Measurements from ENCODE around the gene SYT17.

SYT17 gene

DNA sequence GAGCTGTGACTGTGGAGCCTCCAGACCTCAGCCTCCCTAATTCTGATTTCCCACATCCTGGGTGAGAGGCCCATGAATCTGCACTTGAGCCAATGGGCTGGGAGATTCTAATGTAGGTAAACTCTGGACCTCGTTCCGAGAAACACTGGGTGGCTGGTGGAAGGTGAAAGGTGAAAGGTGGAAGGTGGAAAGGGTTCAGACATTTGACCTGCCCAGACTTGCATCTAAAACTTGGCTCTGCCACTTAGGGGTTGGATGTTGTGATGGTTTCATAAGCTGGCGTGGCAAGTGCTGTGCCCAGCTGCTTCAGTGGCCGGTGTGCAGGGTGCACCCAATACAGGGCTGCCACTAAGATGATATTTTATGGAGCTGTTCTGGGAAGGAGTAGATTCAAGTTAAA is 24.8 kb downstream of the SYT17 start:
- no peak overlapping the region for H3K4me3 ChIP-seq (ENCODE audit: low read length in 2 of 2)
- no peak overlapping the region for H4K91ac ChIP-seq (ENCODE audit: low read depth, low read length, poor library complexity)
- no peak overlapping the region for H2BK5ac ChIP-seq (ENCODE audit: low read length)
- no peak overlapping the region for H3K18ac ChIP-seq (ENCODE audit: low read length)
- H3K4ac ChIP-seq (ENCODE audit: low read length), result no peak overlapping the region
- no peak overlapping the region for H2AK5ac ChIP-seq (ENCODE audit: low read depth, low read length)
- no peaks in the 10 kb centered on the region for H3K4me1 ChIP-seq (ENCODE audit: control insufficient read depth in 2 of 2, insufficient read depth in 1 of 2, low read depth in 1 of 2, low read length in 2 of 2)
- DNase-seq (ENCODE audit: low spot score), result no peak
- no peak overlapping the region for H3K9ac ChIP-seq (ENCODE audit: low read depth, low read length, poor library complexity)
- H2AFZ ChIP-seq (ENCODE audit: low read length), result no peak overlapping the region
- no peak overlapping the region for H2BK15ac ChIP-seq (ENCODE audit: low read length)
- H3K9me3 ChIP-seq (replicated peaks in 1 of 2; ENCODE audit: control insufficient read depth in 2 of 2, insufficient read depth in 1 of 2, low read depth in 1 of 2, low read length in 2 of 2), result peaks cover 0 to 2% of the 10 kb centered on the region in 2 donors
- H3K14ac ChIP-seq (ENCODE audit: low read length), result no peak overlapping the region
- no peak overlapping the region for H2BK12ac ChIP-seq (ENCODE audit: low read length)
- no peak overlapping the region for H2BK120ac ChIP-seq (ENCODE audit: low read depth, low read length)
- H3K4me2 ChIP-seq (ENCODE audit: insufficient read depth, low read length, poor library complexity, severe bottlenecking), result no peak overlapping the region
- H3K27ac ChIP-seq (replicated peaks; ENCODE audit: low read length), result no peak overlapping the region
- no peak overlapping the region for H3K23ac ChIP-seq (ENCODE audit: low read depth, low read length, poor library complexity)
- H3K27me3 ChIP-seq (ENCODE audit: control insufficient read depth in 3 of 3, insufficient read depth in 3 of 3, low read depth in 1 of 3, low read length in 3 of 3), result peaks cover 0 to 2% (median 0%) of the 10 kb centered on the region in 3 experiments
- no peak overlapping the region for H4K8ac ChIP-seq (ENCODE audit: low read depth, low read length)
- peaks cover 0 to 10% of the 10 kb centered on the region in 2 donors for H3K36me3 ChIP-seq (replicated peaks in 1 of 2; ENCODE audit: control insufficient read depth in 2 of 2, insufficient read depth in 2 of 2, low read length in 2 of 2)
- no peaks in the 10 kb centered on the region for H3K79me1 ChIP-seq (ENCODE audit: low read depth, low read length)
- WGBS, 2 donors (ENCODE audit: extremely low coverage in 2 of 2, insufficient read length in 2 of 2, insufficient replicate concordance in 1 of 2), result no CpG with 5 or more reads among the region's 4 CpGs

GRCh38 chr16:19196871-19197270 is 28.8 kb downstream of the SYT17 start:
- H3K27me3 ChIP-seq (ENCODE audit: control insufficient read depth in 3 of 3, insufficient read depth in 3 of 3, low read depth in 1 of 3, low read length in 3 of 3), result peaks cover 0 to 2% (median 0%) of the 10 kb centered on the region in 3 experiments
- no peak overlapping the region for H2AFZ ChIP-seq (ENCODE audit: low read length)
- H3K36me3 ChIP-seq (replicated peaks in 1 of 2; ENCODE audit: control insufficient read depth in 2 of 2, insufficient read depth in 2 of 2, low read length in 2 of 2), result peaks cover 0 to 14% of the 10 kb centered on the region in 2 donors
- H2BK15ac ChIP-seq (ENCODE audit: low read length), result no peak overlapping the region
- H2BK5ac ChIP-seq (ENCODE audit: low read length), result no peak overlapping the region
- H3K79me1 ChIP-seq (ENCODE audit: low read depth, low read length), result no peaks in the 10 kb centered on the region
- H3K18ac ChIP-seq (ENCODE audit: low read length), result no peak overlapping the region
- WGBS, 2 donors (ENCODE audit: extremely low coverage in 2 of 2, insufficient read length in 2 of 2, insufficient replicate concordance in 1 of 2), result no CpG with 5 or more reads among the region's 6 CpGs
- no peaks in the 10 kb centered on the region for H3K4me1 ChIP-seq (ENCODE audit: control insufficient read depth in 2 of 2, insufficient read depth in 1 of 2, low read depth in 1 of 2, low read length in 2 of 2)
- H4K8ac ChIP-seq (ENCODE audit: low read depth, low read length), result no peak overlapping the region
- H2BK12ac ChIP-seq (ENCODE audit: low read length), result no peak overlapping the region
- no peak overlapping the region for H3K9ac ChIP-seq (ENCODE audit: low read depth, low read length, poor library complexity)
- H2BK120ac ChIP-seq (ENCODE audit: low read depth, low read length), result no peak overlapping the region
- peaks cover 0 to 9% of the 10 kb centered on the region in 2 donors for H3K9me3 ChIP-seq (replicated peaks in 1 of 2; ENCODE audit: control insufficient read depth in 2 of 2, insufficient read depth in 1 of 2, low read depth in 1 of 2, low read length in 2 of 2)
- H3K23ac ChIP-seq (ENCODE audit: low read depth, low read length, poor library complexity), result no peak overlapping the region
- DNase-seq (ENCODE audit: low spot score), result no peak
- H4K91ac ChIP-seq (ENCODE audit: low read depth, low read length, poor library complexity), result no peak overlapping the region
- no peak overlapping the region for H2AK5ac ChIP-seq (ENCODE audit: low read depth, low read length)
- H3K4me3 ChIP-seq (ENCODE audit: low read length in 2 of 2), result no peak overlapping the region
- H3K4me2 ChIP-seq (ENCODE audit: insufficient read depth, low read length, poor library complexity, severe bottlenecking), result no peak overlapping the region
- no peak overlapping the region for H3K27ac ChIP-seq (replicated peaks; ENCODE audit: low read length)
- no peak overlapping the region for H3K4ac ChIP-seq (ENCODE audit: low read length)
- H3K14ac ChIP-seq (ENCODE audit: low read length), result no peak overlapping the region

DNA sequence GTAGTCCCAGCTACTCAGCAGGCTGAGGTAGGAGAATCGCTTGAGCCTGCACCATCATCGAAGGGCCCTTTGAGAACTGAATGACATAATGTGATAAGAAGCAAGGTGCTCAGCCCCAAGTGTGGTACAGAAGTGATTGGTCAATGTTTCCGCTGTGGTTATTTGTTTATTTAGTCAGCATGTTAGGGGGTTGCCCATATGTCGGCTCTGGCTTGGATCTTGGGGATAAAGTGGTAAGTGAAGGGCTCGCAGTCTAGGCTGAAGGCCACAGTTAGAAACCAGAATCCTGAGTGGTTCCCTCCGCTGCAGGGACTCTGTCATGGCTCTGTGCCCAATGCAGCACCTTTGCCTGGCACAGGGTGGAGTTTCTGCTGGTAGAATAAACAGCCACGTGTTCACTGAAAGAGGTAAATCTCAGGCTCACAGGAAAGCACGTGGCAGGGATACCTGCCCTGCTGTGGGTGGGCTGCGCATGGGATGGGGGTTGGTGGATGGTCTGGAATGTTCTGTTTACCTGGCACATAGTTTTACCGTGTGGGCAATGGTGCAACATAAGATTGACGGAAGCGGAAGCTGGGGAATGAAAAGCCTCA is 35.4 kb downstream of the SYT17 start:
- Histone ChIP-seq H2BK12ac (ENCODE audit: low read length) (no peak overlapping the region), H2BK120ac (ENCODE audit: low read depth, low read length) (no peak overlapping the region), H3K79me1 (ENCODE audit: low read depth, low read length) (no peaks in the 10 kb centered on the region), H4K91ac (ENCODE audit: low read depth, low read length, poor library complexity) (no peak overlapping the region), H2AK5ac (ENCODE audit: low read depth, low read length) (no peak overlapping the region), H3K4me3 (ENCODE audit: low read length in 2 of 2) (no peak overlapping the region), H3K9me3 (replicated peaks in 1 of 2; ENCODE audit: control insufficient read depth in 2 of 2, insufficient read depth in 1 of 2, low read depth in 1 of 2, low read length in 2 of 2) (peaks cover 0 to 4% of the 10 kb centered on the region in 2 donors), H3K9ac (ENCODE audit: low read depth, low read length, poor library complexity) (no peak overlapping the region), H3K4ac (ENCODE audit: low read length) (no peak overlapping the region), H3K18ac (ENCODE audit: low read length) (peak overlapping the region; percentile 1), H3K36me3 (replicated peaks in 1 of 2; ENCODE audit: control insufficient read depth in 2 of 2, insufficient read depth in 2 of 2, low read length in 2 of 2) (peaks cover 0 to 3% of the 10 kb centered on the region in 2 donors), H3K4me2 (ENCODE audit: insufficient read depth, low read length, poor library complexity, severe bottlenecking) (no peak overlapping the region), H4K8ac (ENCODE audit: low read depth, low read length) (no peak overlapping the region), H2BK15ac (ENCODE audit: low read length) (no peak overlapping the region), H3K27me3 (ENCODE audit: control insufficient read depth in 3 of 3, insufficient read depth in 3 of 3, low read depth in 1 of 3, low read length in 3 of 3) (no peaks in the 10 kb centered on the region), H2AFZ (ENCODE audit: low read length) (no peak overlapping the region), H3K4me1 (ENCODE audit: control insufficient read depth in 2 of 2, insufficient read depth in 1 of 2, low read depth in 1 of 2, low read length in 2 of 2) (peaks cover 0 to 2% of the 10 kb centered on the region in 2 donors), H3K14ac (ENCODE audit: low read length) (no peak overlapping the region), H3K23ac (ENCODE audit: low read depth, low read length, poor library complexity) (no peak overlapping the region), H3K27ac (replicated peaks; ENCODE audit: low read length) (no peak overlapping the region), H2BK5ac (ENCODE audit: low read length) (no peak overlapping the region)
- no peak for DNase-seq (ENCODE audit: low spot score)
- no CpG with 5 or more reads among the region's 12 CpGs for WGBS, 2 donors (ENCODE audit: extremely low coverage in 2 of 2, insufficient read length in 2 of 2, insufficient replicate concordance in 1 of 2)

DNA sequence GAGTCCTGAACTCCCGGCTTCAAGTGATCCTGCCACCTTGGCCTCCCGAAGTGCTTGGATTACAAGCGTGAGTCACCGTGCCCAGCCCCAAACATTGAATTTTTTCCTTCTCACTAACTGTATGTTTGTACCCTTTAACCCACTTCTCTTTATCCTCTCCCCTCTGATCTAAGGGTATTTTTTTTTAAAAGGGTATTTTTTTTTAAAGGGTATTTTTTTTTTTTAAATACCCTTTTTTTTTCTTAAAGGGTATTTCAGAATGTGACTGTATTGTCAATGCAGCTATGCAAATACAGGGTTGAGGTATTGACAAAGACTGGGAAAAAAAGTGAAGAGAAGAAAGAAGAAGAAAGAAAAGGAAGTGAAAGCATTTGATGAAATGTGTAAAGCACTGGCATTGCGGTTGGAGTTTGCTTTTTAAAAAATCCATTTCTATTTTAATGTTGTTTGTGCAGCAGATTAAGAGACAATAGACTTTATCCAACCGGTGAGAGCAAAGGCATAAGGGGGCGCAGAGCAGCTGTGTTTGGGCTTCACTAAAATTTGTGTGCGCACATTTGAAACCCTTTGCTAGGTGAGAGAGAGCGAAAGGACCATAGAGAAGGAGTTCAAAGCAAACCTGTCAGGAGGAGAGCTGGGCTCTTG is 42.4 kb downstream of the SYT17 start:
- no CpG with 5 or more reads among the region's 9 CpGs for WGBS, 2 donors (ENCODE audit: extremely low coverage in 2 of 2, insufficient read length in 2 of 2, insufficient replicate concordance in 1 of 2)
- no peak overlapping the region for H3K14ac ChIP-seq (ENCODE audit: low read length)
- H3K9me3 ChIP-seq (replicated peaks in 1 of 2; ENCODE audit: control insufficient read depth in 2 of 2, insufficient read depth in 1 of 2, low read depth in 1 of 2, low read length in 2 of 2), result peaks cover 0 to 10% of the 10 kb centered on the region in 2 donors
- no peak overlapping the region for H3K23ac ChIP-seq (ENCODE audit: low read depth, low read length, poor library complexity)
- no peak overlapping the region for H3K4ac ChIP-seq (ENCODE audit: low read length)
- peaks cover 0 to 5% of the 10 kb centered on the region in 2 donors for H3K36me3 ChIP-seq (replicated peaks in 1 of 2; ENCODE audit: control insufficient read depth in 2 of 2, insufficient read depth in 2 of 2, low read length in 2 of 2)
- H3K4me1 ChIP-seq (ENCODE audit: control insufficient read depth in 2 of 2, insufficient read depth in 1 of 2, low read depth in 1 of 2, low read length in 2 of 2), result peaks cover 0 to 4% of the 10 kb centered on the region in 2 donors
- H3K79me1 ChIP-seq (ENCODE audit: low read depth, low read length), result no peaks in the 10 kb centered on the region
- no peak overlapping the region for H2AK5ac ChIP-seq (ENCODE audit: low read depth, low read length)
- H3K4me3 ChIP-seq (ENCODE audit: low read length in 2 of 2), result no peak overlapping the region
- no peak overlapping the region for H2BK120ac ChIP-seq (ENCODE audit: low read depth, low read length)
- H3K27ac ChIP-seq (replicated peaks; ENCODE audit: low read length), result peak overlapping the region; percentile 8
- H2AFZ ChIP-seq (ENCODE audit: low read length), result no peak overlapping the region
- DNase-seq (ENCODE audit: low spot score), result no peak
- H2BK12ac ChIP-seq (ENCODE audit: low read length), result no peak overlapping the region
- H4K8ac ChIP-seq (ENCODE audit: low read depth, low read length), result no peak overlapping the region
- no peaks in the 10 kb centered on the region for H3K27me3 ChIP-seq (ENCODE audit: control insufficient read depth in 3 of 3, insufficient read depth in 3 of 3, low read depth in 1 of 3, low read length in 3 of 3)
- no peak overlapping the region for H3K18ac ChIP-seq (ENCODE audit: low read length)
- H4K91ac ChIP-seq (ENCODE audit: low read depth, low read length, poor library complexity), result no peak overlapping the region
- no peak overlapping the region for H3K9ac ChIP-seq (ENCODE audit: low read depth, low read length, poor library complexity)
- no peak overlapping the region for H2BK5ac ChIP-seq (ENCODE audit: low read length)
- H3K4me2 ChIP-seq (ENCODE audit: insufficient read depth, low read length, poor library complexity, severe bottlenecking), result no peak overlapping the region
- no peak overlapping the region for H2BK15ac ChIP-seq (ENCODE audit: low read length)
